HG03045 (cell line): ENCODE data around the gene SRPK1.

Experiments
- ATAC-seq: cut with Tn5 transposase; IDR thresholded peaks from one replicate; pipeline ENCODE4 v1.9.1; 2021; ENCODE audit warnings: mild to moderate bottlenecking, moderate library complexity; ENCODE audit not compliant: unreplicated experiment

The SRPK1 gene

GRCh38 chr6:35786810-35787209 lies 134.1 kb downstream of the SRPK1 start:
- no peak for ATAC-seq

GRCh38 chr6:35786272-35786671 lies 134.6 kb downstream of the SRPK1 start:
- ATAC-seq, result no peak

GRCh38 chr6:35784200-35784599 lies 136.7 kb downstream of the SRPK1 start:
- ATAC-seq, result no peak
